Central memory CD4-positive, alpha-beta T cell (primary cell): ENCODE results near the gene ARHGEF6.
"Not testable (repeated sequence)": the region's sequence is repeated elsewhere in the genome, so short reads cannot be mapped to it uniquely, and the experiment has no call there.

Experiments
- DNase-seq: peaks from one replicate; pipeline ENCODE4 v3.0.0; 2022

The ARHGEF6 gene

GRCh38 chrX:136780241-136780640, 491 bp downstream of the ARHGEF6 start:
- no peak for DNase-seq

GRCh38 chrX:136779346-136779781, 1.4 kb downstream of the ARHGEF6 start:
- peak; percentile 55 for DNase-seq

DNA sequence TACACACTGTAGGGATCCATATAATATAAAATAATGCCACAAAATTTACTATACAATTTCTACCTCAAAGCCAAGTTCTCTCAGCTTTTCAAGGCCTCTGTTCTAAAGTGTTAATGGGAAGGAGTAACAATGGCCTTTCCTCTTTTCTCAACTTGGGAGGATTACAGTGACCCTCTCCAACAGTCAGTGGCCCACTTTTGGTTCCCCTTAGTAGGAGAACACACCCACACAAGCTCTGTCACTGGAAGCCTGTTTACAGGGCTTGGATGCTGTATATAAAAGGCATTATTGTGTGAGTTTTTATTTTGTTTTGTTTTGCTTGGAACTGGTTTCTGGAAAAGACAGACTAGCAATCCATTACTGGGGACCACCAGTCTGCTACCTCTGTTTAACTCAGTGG, 1.8 kb downstream of the ARHGEF6 start:
- DNase-seq = no peak

DNA sequence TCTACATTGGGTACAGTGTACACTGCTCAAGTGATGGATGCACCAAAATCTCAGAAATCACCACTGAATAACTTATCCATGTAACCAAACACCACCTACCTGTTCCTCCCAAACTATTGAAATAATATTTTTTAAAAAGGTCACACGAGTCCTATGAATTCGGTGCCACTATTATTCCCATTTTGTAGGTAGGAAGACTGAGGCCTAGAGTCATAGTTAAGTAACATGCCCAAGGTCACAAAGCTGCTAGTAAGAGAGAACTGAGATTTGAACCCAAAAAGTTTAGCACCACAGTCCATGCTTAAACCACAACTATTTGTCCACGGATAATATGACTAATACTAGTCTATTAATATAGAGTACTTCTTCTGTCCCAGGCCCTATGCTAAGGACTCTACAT, 2.7 kb downstream of the ARHGEF6 start:
- DNase-seq = no peak

- no peak for DNase-seq
These were observed 7.1 kb downstream of the ARHGEF6 start for GRCh38 chrX:136773648-136774047.

GRCh38 chrX:136771869-136772268, 8.9 kb downstream of the ARHGEF6 start:
- DNase-seq = not testable (repeated sequence)

DNA sequence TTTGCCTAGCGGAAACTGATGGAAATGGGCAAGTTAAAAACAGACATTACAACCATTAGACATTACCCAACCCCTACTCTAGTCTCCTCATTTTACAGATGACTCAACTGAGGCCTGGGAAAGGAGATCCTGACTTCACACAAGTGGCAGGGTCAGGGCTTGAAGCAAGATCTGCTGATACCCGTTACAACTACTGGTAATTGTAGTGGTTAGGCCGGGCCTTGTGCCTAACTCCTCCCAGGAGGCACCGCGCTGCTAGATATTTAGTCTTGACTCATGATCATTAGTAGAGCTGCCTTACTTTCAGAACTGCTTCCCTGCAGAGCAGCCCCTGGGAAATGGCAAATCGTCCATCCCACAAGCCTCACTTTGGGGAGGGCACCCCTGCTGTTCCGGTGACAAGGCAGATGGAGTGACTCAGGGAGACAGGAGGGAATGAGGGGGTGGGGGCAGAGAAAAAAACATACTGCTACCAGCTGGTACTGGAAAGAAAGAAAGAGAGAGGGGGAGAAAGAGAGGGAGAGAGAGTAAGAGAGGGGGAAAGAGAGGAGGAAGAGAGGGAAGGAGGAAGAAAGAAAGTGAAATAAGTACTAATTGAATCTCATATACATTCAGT, 12.2 kb downstream of the ARHGEF6 start:
- no peak for DNase-seq

DNA sequence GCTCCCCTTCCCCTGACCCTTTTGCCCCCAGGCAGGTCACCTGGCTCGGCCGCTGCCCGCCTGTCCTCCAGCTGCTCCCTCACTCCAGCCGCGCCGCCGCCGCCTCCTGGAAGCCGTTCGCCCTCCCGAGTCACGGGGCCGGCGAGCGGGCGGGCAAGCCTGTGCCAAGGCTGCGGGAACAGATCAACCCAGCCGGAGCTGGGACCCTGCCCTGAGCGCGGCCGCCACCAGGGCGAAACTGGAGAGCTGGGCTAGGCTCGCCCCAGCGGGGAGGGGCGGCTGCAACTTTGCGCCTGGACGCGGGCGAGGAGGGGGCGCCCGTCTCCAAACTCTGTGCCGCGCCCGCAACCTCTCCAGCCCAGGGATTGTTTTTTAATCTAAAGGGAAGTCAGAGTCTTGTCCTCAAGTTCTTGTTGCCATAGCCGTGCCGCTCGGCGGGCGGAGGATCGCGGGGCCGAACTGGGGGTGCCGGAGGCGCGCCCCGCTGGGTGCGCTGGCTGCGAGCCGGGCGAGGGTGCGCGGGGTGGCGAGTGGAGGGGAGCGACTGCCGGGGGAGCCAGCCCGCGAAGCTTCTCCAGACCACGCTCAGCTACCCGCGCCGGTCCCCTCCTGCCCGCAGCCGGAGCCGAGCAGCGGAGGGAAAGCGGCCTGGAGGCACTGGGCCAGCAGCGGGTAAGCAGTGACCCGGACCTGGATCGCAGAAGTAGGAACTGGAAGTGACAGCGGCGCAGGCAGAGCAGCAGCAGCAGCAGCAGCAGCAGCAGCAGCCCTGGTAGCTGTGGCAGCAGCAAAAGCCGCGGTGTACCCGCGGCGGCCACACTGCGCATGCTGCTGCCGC, 13.4 kb downstream of the ARHGEF6 start:
- DNase-seq = peak; percentile 43

- no peak for DNase-seq
These were observed 14.0 kb downstream of the ARHGEF6 start for GRCh38 chrX:136766785-136767103.

DNA sequence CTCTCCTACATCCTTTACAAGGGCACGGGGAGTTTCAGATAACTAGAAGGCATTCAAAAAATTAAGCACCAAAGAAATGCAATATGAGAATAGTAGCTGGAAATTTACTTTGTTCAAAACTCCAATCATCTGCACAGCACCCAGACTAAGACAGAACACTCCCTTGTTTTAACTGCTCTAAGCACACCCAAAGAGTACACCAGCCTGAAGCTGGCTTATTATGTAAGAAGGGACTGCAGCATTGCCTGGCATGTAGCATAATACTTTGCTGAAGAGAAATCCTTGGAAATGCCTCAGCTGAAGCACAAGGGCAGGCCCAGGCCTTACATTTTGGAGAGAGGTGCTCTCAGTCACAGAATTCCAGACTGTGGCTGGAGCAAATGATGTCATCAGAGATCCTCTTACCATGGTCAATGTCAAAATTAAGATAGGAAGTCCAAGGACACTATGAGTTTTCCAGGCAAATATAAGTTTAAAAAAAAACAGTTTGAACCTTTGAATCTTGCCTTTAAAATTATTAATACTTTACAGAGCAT, 14.8 kb downstream of the ARHGEF6 start:
- no peak for DNase-seq

DNA sequence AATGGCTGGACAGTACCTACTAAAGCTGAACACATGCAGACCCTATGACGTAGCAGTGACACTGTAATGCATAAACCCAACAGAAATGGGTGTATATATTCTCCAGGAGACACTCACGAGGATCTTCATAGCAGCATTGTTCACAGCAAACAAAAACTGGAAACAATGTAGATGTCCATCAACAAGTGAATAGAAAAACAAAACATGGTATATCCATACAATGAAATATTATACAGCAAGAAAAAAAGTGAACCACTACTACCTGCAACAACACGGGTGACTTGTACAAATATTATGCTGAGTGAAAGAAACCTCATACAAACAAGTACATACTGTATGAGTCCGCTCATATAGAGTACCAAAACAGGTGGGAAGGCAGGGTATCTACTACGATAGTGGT, 16.5 kb downstream of the ARHGEF6 start:
- DNase-seq = no peak

DNA sequence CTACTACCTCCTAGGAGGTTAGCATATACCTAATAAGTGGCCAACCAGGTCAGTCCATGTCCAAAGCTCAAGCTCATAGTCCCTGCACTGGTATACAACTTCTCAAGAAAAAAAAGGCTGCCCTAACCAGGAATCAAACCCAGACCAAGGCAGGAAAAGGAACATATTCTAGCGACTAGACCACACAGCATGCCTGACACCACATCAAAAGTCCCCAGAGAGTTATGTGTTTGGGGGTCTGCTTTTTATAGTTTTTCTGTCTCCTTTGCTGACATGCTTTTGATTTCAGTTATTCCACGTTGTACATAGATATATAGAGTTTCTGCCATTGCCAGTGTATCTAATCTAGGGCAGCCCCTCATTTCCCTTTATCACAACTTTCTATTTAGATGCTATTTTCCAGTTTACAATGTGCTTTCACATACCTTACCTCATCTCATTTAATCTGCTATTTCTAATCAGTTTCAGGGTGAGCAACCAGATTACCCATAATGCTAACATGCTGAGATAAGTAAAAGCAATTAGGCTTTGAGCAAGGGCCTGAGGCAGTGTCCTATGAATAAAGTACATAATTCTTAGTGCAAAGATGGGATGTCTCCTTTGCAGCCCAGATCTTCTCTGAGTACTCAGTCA, 17.8 kb downstream of the ARHGEF6 start:
- no peak for DNase-seq

DNA sequence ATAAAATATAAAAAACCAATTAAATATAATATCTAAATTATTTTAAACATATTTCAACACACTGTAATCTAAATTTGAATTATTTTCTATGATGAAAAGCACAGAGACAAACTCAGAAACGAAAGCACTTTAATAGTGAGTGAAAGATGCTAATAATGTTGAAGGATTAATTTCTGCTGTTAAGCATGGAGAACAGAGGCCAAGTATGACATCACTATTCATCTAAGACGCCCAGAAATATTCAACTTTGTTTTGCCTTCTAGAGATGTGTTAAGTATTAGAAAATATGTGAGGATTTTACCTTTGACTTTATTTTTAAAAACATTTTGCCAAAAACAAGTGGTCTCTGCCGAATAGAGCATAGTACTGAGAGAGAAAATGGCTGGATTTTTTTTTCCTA, 19.3 kb downstream of the ARHGEF6 start:
- no peak for DNase-seq

DNA sequence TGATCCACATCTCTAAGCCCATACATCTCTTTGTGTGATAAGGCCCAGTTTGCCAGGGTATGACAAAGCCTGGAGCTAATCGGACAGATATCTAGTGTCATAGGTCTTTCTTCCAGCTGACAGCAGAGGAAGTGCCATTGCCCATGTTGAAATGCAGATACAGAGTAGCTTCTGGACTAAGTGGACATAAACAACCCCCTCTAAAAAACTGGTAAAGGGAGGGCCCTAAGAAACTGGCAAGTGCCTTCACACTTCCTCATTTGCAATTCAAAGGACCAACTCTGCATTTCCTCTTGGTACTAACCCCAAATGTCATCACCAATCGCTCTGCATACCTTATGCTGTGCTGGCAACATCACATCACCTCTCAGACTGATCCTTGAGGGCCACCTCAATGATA, 20.8 kb downstream of the ARHGEF6 start:
- no peak for DNase-seq

DNA sequence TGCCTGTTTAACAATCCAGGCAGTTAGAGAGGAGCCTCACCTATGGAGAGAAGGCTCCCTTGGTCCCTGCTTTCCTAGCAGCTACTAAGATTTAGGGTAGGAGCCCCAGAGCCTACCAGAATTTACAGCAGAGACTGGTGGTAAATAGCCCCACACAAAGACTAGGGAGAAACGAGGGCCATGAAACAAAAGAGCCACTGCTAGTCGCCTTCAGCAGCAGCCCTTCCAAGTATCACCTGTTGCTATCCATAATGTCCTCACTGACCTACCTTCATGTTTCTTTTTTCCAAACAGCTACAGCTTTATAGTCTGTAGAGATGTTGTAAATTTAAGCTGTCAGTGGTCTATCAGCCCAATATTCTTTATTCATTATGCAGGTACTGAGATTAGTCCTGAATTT, 25.3 kb downstream of the ARHGEF6 start:
- no peak for DNase-seq

- peak; percentile 21 for DNase-seq
These were observed 26.1 kb downstream of the ARHGEF6 start for GRCh38 chrX:136754651-136755050.

GRCh38 chrX:136752796-136753195, 27.9 kb downstream of the ARHGEF6 start:
- DNase-seq = no peak

DNA sequence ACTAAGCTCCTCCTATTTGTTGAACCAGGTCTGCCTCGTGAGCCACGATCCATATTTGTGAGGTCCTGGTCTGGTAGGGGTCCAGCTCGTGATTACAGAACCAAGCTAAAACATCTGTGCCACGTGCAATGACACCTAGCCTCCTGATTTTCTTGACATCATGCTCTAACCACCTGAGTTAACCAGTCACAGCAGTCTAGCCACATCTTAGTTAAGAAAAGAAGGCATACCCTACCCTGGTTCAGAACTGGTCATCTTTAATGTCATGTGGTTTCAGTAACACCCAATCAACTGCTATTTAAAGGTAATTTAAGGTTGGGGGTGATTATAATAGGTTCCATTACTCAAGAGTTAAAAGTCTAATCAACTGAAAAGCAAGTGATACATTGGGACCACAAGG, 28.4 kb downstream of the ARHGEF6 start:
- DNase-seq = no peak

DNA sequence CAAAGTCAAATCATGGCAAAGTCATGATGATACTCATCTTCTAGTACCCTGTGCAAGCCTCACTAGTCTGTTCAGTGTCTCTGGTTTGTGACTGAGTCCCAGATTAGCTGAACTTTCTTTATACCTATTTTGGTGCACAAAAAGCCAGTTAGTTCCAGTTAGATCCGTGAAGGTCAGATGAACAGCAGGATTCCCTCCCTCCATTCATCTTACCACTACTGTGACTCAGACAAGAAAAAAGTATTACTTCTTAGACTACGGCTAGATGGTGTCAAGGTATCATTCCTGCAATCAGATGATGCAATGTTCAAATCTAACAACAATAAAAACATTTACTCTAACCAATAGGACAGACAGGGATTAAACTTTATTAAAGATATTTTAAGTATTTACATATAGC, 30.4 kb downstream of the ARHGEF6 start:
- no peak for DNase-seq

- DNase-seq = no peak
These were observed 33.4 kb downstream of the ARHGEF6 start for GRCh38 chrX:136747003-136747986.

DNA sequence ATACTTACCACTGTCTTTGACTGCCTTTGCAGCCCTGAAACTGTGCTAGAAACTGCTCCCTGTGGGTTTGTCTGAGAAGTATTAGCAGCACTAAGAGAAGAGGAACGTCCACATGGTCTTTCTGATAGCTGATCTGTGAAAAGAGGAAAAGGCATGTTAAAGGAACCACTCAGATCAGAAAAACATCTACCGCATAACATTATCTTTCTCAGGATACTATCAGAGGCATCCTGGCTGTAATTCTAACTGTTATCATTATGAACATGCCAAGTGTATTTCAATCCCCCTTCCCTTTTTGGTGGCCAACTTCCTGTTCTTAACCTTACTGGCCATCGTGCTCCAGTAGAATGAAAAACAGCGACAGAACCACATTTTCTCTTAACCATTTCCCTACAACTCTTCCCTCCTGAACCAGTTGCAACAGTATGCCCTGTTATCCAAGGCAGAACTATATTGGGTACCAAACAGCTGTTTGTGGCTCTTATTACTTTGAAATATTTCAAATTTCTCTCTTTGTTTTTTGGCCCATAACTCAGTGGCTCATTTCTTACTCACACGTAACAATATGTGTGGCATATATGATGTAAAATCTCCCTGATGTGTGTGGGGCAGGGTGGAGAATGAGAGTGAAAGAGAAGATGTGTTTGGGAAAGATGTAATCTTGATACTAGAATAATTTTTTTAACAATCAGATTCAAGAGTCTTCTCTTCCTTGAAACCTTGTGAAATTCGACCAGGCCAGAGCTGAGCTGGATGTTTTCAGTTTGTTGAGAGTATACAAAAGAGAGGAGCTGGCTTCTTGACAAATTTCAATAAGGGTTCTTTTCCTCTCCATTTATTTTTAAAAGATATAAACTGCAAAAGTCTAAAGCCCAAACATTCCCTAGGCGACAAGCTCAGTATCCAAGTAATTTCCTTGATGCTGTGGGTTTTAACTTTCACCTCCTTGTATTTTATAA, 35.2 kb downstream of the ARHGEF6 start:
- DNase-seq = no peak
